Epithelial cell of proximal tubule (primary cell): ENCODE measurements around the gene DHRS4. TPM values are rescaled to one million over a fixed set of nuclear protein-coding genes. Genes with fewer than 3 reads are reported as not detected.
"Not testable (repeated sequence)": the region's sequence is repeated elsewhere in the genome, so short reads cannot be mapped to it uniquely, and the experiment has no call there.

ENCODE experiments used
- DNase-seq: peaks from one replicate; pipeline ENCODE4 v3.0.0-alpha.2; 2011; ENCODE audit warnings: low read depth
- H3K4me3 ChIP-seq: 2 replicates; pipeline ENCODE4 v1.5.1; 2011; ENCODE audit warnings: low read depth, mild to moderate bottlenecking, low read length
- CTCF ChIP-seq: conservative IDR thresholded peaks from 2 replicates; pipeline ENCODE4 v1.5.1; 2012; ENCODE audit warnings: low read depth, mild to moderate bottlenecking, low read length
- total RNA-seq: library from RNA; depleted of rRNA; stranded (reverse); fragments of >200 nt; gene quantifications from 2 replicates; pipeline ENCODE4 v1.2.3, GENCODE V29; 2015

Gene DHRS4
- total RNA-seq, 1 donor from 2014 or later, result 43.7 TPM

DNA sequence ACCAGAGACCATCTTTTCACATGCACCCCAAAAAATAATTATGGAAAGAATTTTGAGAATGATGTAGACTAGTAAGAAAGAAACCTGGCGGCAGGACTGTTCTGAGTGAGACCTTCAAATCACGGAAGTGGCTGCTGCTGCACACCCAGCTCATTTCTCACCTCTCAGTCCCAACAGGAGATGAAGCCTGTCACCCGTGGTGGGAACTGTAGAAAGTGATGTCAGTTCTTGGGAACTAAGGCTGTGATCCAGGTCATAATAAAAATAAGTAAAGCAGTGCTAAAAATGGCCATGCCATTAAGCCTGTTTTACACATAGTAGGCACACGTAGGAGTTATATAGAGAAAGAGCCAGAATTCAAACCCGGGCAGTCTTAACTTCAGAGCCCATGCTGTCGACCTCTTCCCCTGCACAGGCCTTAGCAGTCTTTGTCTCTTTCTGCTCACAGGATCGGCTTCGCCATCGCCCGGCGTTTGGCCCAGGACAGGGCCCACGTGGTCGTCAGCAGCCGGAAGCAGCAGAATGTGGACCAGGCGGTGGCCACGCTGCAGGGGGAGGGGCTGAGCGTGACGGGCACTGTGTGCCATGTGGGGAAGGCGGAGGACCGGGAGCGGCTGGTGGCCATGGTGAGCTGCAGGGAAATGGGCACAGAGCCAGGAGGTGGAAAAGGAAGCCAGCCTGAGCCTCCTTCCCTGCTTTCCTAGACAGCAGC, 36.3 kb downstream of the DHRS4 start:
- not testable (repeated sequence) for DNase-seq, H3K4me3 ChIP-seq

GRCh38 chr14:23990961-23991360, 37.4 kb downstream of the DHRS4 start:
- not testable (repeated sequence) for DNase-seq, H3K4me3 ChIP-seq

- not testable (repeated sequence) for DNase-seq
Observed at GRCh38 chr14:23993042-23993441, 39.5 kb downstream of the DHRS4 start.

GRCh38 chr14:23996009-23996408, 42.4 kb downstream of the DHRS4 start:
- DNase-seq, H3K4me3 ChIP-seq: not testable (repeated sequence)

More at GRCh38 chr14:23993042-23993441, 39.5 kb downstream of the DHRS4 start:
- H3K4me3 ChIP-seq, result not testable (repeated sequence)

- not testable (repeated sequence) for DNase-seq, H3K4me3 ChIP-seq
Observed at GRCh38 chr14:23996825-23997224, 43.3 kb downstream of the DHRS4 start.

- H3K4me3 ChIP-seq, DNase-seq: not testable (repeated sequence)
Observed at GRCh38 chr14:23999640-24000039, 46.1 kb downstream of the DHRS4 start.

DNA sequence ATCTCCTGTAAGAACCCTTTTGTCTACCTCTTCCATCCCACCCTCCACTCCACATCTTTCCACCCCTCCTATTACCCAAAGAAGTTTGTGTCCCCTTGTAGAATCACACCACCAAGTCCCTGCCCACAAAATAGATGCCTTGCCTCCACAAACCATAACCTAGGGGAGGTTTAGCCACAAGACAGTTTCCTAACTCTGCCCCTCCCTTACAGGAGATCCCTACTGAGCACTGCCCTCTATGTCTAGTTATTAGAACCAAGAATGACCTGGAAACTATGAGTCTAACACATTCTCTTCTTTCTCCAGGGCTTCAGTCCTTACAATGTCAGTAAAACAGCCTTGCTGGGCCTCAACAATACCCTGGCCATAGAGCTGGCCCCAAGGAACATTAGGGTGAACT, 47.5 kb downstream of the DHRS4 start:
- H3K4me3 ChIP-seq, DNase-seq: not testable (repeated sequence)

GRCh38 chr14:24001679-24002078, 48.1 kb downstream of the DHRS4 start:
- not testable (repeated sequence) for DNase-seq

GRCh38 chr14:24006471-24006816, 52.9 kb downstream of the DHRS4 start:
- H3K4me3 ChIP-seq, result peak overlapping the region; percentile 48
- not testable (repeated sequence) for DNase-seq

More at GRCh38 chr14:24001679-24002078, 48.1 kb downstream of the DHRS4 start:
- not testable (repeated sequence) for H3K4me3 ChIP-seq

GRCh38 chr14:24006817-24007652, 53.5 kb downstream of the DHRS4 start:
- peak overlapping the region; percentile 48 for H3K4me3 ChIP-seq
- not testable (repeated sequence) for DNase-seq

GRCh38 chr14:24011051-24011450, 57.5 kb downstream of the DHRS4 start:
- no peak for DNase-seq
- no peak for TF ChIP-seq CTCF
- H3K4me3 ChIP-seq, result no peak overlapping the region

GRCh38 chr14:24012726-24013273, 59.2 kb downstream of the DHRS4 start:
- DNase-seq, H3K4me3 ChIP-seq: not testable (repeated sequence)
